ENCODE results near the gene LAMA2.

LAMA2 gene

DNA sequence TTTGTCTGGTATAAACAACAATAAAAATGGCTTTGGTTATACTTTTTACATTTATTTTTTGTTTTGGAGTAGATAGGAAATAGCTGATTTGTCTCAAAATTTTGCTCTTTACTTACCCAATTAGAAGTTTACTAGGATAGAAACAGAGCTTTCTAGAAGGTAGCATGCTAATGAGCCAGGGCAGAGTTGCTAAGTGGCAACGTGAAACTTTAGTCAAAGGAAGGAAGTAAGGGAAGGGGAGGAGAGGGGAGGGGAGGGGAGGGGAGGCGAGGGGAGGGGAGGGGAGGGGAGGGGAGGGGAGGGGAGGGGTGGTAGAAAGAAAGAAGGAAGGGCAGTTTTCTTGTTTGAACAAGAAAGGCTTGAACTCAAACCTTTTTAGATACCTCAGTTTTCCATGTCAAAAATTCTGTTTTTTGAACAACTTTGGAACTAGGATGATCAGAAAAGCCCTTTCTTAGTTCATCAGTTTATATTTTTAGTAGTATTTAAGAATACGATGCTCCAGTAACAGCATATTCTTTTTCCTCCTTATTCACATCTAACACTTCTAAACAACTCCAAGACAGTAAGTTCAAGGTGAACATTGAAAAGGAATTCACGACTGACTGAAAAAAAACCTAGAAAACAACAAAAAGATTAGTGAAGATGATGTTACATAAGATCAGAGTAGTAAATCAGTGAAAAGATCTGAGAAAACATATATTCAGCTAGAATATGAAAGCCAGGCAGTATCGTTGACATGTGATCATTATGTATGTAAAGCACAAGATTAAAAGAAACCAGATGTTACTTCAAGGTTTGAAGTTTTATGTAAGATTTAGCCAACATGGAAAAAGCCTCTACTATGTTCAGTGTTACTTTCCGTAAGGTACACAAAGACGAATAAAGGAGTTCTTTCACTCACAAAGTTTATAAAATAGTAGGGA is 563.6 kb downstream of the LAMA2 start:
- DNase-seq = no peak
- Mint-ChIP-seq H3K4me3 (no peak overlapping the region), H3K27ac (peak overlapping the region; percentile 83), H3K4me1 (ENCODE audit: low read depth) (peaks cover 68% of the 10 kb centered on the region), H3K36me3 (ENCODE audit: low read depth) (no peaks in the 10 kb centered on the region), H3K9me3 (peaks cover 7% of the 10 kb centered on the region), H3K27me3 (no peaks in the 10 kb centered on the region)

DNA sequence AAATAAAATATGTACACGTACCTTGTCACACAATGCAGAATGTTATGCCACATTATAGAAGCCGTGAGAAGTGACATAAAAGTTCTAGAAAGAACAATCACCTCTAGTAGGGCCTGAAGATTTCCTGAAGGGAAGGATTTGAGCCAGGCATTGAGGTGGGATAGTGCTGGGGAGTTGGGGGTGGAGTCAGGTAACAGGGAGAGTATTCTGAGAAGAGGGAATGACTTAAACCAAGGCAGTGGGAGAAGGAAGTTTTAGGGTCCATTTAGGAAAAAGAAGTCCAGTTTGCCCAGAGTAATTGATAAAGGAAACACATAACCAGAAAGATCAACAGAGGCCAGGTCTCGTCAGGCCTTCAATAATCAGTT is 564.2 kb downstream of the LAMA2 start:
- H3K27ac Mint-ChIP-seq = peak overlapping the region; percentile 83
- no peaks in the 10 kb centered on the region for H3K36me3 Mint-ChIP-seq (ENCODE audit: low read depth)
- peaks cover 7% of the 10 kb centered on the region for H3K9me3 Mint-ChIP-seq
- no peak overlapping the region for H3K4me3 Mint-ChIP-seq
- H3K27me3 Mint-ChIP-seq = no peaks in the 10 kb centered on the region
- no peak for DNase-seq
- peaks cover 74% of the 10 kb centered on the region for H3K4me1 Mint-ChIP-seq (ENCODE audit: low read depth)

DNA sequence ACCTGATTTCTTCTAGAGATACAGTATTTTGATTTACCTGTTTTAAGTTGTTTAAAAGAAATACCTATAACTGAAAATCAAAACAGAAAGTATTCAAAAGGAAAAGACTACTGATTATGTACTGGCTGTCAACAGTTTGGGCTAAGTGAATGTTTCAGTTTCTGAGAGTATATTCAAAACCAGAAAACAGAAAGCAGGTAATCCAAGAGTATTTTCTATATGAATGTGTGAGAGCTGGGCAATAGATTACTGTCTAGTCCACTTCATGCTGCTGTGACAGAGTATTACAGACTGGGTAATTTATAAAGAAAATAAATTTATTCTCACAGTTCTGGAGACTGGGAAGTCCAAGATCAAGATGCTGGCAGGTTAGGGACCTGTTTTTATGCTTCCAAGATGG is 566.0 kb downstream of the LAMA2 start:
- Mint-ChIP-seq H3K4me1 (ENCODE audit: low read depth) (peaks cover 86% of the 10 kb centered on the region), H3K27ac (peak overlapping the region; percentile 83), H3K4me3 (peak overlapping the region; percentile 15)

DNA sequence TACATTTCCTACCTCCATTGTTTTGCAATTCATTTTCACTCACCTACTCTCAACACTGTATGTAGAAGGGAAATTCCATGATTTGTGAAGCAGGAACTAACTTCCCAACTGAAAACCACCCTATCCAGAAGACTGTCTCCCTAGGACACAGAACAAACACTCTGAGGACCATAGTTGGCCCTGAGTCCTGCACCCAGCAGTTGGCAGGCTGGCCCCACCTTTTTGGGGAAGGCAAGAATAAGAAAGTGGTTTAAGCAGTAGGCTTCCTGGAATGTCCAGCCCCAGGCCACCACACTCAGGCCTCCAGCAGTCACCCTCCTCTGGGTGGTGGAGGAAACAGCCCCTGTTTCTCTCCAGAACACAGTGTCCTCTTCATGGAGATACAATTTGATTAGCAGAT is 568.2 kb downstream of the LAMA2 start:
- peaks cover 86% of the 10 kb centered on the region for H3K4me1 Mint-ChIP-seq (ENCODE audit: low read depth)
- H3K27me3 Mint-ChIP-seq = no peaks in the 10 kb centered on the region
- no peak overlapping the region for H3K4me3 Mint-ChIP-seq
- H3K27ac Mint-ChIP-seq = no peak overlapping the region
- DNase-seq = no peak
- no peaks in the 10 kb centered on the region for H3K36me3 Mint-ChIP-seq (ENCODE audit: low read depth)
- peaks cover 7% of the 10 kb centered on the region for H3K9me3 Mint-ChIP-seq

More for the DNA sequence above, 566.0 kb downstream of the LAMA2 start:
- Mint-ChIP-seq H3K27me3 (no peaks in the 10 kb centered on the region), H3K9me3 (peaks cover 7% of the 10 kb centered on the region), H3K36me3 (ENCODE audit: low read depth) (no peaks in the 10 kb centered on the region)
- DNase-seq = no peak

DNA sequence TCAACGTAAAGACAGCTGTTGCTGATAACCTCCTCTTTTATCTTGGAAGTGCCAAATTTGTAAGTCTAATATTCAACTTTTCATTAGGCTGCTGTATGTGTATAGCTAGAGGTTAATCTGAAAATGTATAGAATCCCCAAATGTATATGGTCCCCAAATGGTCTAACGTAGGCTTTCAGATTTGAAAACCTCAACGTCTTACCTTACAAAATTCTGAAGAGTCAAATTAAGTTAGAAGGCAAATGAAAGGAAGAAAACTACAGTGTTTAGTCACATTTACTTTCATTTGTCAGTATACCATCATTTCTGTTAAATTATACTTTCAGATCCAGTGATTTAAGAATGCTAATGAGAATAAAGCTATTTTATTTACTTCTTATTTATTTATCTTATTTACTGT is 570.1 kb downstream of the LAMA2 start:
- Mint-ChIP-seq H3K9me3 (peaks cover 7% of the 10 kb centered on the region), H3K27ac (peak overlapping the region; percentile 83), H3K4me3 (no peak overlapping the region), H3K36me3 (ENCODE audit: low read depth) (no peaks in the 10 kb centered on the region), H3K4me1 (ENCODE audit: low read depth) (peaks cover 70% of the 10 kb centered on the region), H3K27me3 (no peaks in the 10 kb centered on the region)
- DNase-seq = no peak

DNA sequence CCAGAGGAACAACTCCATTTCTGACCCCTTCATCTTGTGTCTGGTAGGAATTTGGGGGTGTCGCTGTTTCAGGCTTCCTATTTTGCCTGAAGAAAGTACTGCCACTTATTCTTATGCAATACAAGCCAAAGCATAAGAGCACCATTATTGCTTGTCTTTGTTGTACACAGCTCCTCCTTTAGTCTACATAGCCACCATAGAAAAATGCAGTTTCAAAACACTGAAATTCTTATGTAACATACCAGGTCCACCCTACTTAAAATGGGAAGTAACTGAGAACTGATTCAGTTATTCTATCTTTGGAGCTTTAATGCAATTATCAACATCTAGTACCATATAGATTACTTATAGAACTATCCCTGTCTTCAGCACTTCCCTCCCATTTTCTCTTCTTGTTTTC is 571.5 kb downstream of the LAMA2 start:
- H3K4me3 Mint-ChIP-seq = no peak overlapping the region
- no peak for DNase-seq
- H3K27ac Mint-ChIP-seq = no peak overlapping the region

DNA sequence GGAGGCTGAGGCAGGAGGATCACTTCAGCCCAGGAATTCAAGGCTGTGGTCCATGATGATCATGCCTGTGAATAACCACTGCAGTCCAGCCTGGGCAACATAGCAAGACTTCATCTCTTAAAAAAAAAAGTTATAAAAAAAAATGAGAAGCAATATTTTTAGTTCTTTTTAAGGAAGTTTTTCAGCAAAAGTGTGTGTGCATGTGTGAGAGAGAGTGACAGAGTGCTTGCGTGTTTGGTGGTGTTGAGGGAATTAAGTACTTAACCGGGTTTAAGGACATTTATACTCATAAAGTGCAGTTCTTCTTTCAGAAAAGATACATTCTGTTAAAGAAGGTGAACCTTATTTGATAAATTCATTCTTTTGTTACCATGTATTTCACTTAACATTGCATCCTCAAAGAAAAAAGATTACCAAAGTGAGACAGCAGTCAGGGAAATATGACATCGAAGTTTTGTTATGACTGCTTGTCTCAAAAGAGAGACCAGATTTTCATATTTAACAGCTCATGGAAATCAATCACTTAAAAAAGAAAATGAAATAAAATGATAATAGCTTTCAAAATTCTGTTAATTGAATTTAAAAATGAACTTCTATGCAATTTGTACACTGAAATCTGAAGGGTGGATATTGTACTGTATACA is 572.3 kb downstream of the LAMA2 start:
- Mint-ChIP-seq H3K4me1 (ENCODE audit: low read depth) (peaks cover 51% of the 10 kb centered on the region), H3K36me3 (ENCODE audit: low read depth) (no peaks in the 10 kb centered on the region), H3K9me3 (peaks cover 7% of the 10 kb centered on the region), H3K4me3 (no peak overlapping the region), H3K27ac (no peak overlapping the region), H3K27me3 (no peaks in the 10 kb centered on the region)
- no peak for DNase-seq

More for the DNA sequence above, 571.5 kb downstream of the LAMA2 start:
- Mint-ChIP-seq H3K27me3 (no peaks in the 10 kb centered on the region), H3K36me3 (ENCODE audit: low read depth) (no peaks in the 10 kb centered on the region), H3K9me3 (peaks cover 7% of the 10 kb centered on the region), H3K4me1 (ENCODE audit: low read depth) (peaks cover 57% of the 10 kb centered on the region)

DNA sequence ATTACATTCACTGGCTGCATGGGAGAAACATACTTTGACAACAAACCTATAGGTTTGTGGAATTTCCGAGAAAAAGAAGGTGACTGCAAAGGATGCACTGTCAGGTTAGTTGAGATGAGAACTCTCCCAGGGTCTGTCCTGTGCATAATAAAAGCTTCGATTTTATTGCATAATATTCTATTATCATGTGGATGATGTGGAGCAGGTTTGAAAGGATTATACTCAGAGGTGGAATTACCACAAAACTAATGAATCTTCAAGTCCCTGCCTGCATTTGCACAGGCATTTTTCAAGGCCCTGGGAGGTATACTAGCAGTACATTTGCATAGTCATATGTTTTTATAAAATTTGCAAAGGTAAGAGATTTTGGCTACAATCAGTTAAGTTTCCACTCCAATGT is 577.3 kb downstream of the LAMA2 start:
- DNase-seq = no peak
- H3K27ac Mint-ChIP-seq = no peak overlapping the region
- no peak overlapping the region for H3K4me3 Mint-ChIP-seq
- H3K27me3 Mint-ChIP-seq = no peaks in the 10 kb centered on the region
- H3K9me3 Mint-ChIP-seq = peaks cover 2% of the 10 kb centered on the region
- H3K4me1 Mint-ChIP-seq (ENCODE audit: low read depth) = peaks cover 10% of the 10 kb centered on the region
- no peaks in the 10 kb centered on the region for H3K36me3 Mint-ChIP-seq (ENCODE audit: low read depth)

DNA sequence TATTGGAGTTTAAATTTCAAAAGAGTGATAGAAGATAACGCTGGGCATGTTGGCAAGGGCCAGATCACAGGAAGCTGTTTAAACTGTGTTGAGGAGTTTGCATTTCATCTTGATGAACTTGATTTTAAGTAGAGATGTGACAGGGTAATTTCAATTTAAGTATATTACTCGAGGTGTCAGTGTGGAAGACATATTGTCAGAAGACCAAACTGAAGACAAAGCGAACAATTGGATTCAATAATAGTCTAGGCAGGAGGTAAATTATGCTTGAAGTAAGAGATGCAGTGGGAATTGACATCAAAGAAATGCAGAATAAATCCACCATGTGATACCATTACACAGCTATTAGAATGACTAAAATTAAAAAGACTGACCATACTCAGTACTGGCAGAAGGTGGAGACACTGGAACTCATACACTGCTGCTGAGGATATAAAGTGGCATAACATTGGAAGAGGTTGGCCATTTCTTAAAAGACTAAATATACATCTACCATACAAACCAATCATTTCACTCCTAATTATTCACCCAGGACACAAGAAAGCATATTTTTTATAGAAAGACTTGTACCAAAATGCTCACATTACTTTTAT is 586.2 kb downstream of the LAMA2 start:
- Mint-ChIP-seq H3K4me3 (no peak overlapping the region), H3K27ac (no peak overlapping the region), H3K9me3 (no peaks in the 10 kb centered on the region), H3K27me3 (no peaks in the 10 kb centered on the region), H3K36me3 (ENCODE audit: low read depth) (no peaks in the 10 kb centered on the region), H3K4me1 (ENCODE audit: low read depth) (peaks cover 12% of the 10 kb centered on the region)
- no peak for DNase-seq

DNA sequence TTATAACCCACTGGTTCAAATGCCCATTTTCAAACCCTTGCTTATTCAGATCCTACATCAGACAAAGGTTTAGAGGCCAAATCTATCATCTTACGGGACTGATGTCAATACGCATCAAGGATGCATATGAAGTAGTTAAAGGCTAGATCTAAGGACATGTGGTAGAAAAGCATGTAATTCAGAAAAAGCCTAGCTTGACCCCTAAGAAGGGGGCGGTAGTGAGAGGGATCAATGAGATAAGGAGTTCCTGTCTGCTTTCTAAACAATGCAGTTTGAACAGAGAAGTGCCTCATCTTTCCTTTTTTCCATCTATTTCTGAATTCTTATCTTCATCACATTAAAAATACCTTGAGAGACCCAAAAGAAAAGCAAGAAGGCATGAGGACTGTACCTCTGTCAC is 589.3 kb downstream of the LAMA2 start:
- DNase-seq = no peak
- H3K4me3 Mint-ChIP-seq = no peak overlapping the region
- H3K36me3 Mint-ChIP-seq (ENCODE audit: low read depth) = no peaks in the 10 kb centered on the region
- H3K27ac Mint-ChIP-seq = no peak overlapping the region
- H3K4me1 Mint-ChIP-seq (ENCODE audit: low read depth) = peaks cover 11% of the 10 kb centered on the region
- no peaks in the 10 kb centered on the region for H3K27me3 Mint-ChIP-seq
- no peaks in the 10 kb centered on the region for H3K9me3 Mint-ChIP-seq

DNA sequence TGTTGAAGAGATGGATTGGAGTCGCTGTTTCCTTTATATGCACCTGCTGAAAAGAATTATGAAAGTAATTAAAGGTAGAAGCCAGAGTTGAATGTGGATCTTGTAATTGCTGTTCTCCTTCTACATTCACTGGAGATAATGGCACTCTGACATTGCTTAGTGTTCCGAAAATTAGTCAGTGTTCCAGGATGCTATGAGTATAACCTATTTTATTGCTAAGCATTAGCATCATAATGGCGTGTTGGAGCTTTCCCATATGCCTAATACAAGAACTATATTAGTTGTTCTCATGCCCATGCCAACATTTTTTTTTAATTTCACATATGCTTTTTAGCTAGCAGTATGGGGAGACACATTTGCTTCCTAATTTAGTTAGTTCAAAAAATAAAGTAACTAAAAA is 590.6 kb downstream of the LAMA2 start:
- Mint-ChIP-seq H3K27ac (no peak overlapping the region), H3K36me3 (ENCODE audit: low read depth) (no peaks in the 10 kb centered on the region), H3K9me3 (no peaks in the 10 kb centered on the region), H3K4me3 (no peak overlapping the region), H3K27me3 (no peaks in the 10 kb centered on the region), H3K4me1 (ENCODE audit: low read depth) (peaks cover 5% of the 10 kb centered on the region)
- no peak for DNase-seq

DNA sequence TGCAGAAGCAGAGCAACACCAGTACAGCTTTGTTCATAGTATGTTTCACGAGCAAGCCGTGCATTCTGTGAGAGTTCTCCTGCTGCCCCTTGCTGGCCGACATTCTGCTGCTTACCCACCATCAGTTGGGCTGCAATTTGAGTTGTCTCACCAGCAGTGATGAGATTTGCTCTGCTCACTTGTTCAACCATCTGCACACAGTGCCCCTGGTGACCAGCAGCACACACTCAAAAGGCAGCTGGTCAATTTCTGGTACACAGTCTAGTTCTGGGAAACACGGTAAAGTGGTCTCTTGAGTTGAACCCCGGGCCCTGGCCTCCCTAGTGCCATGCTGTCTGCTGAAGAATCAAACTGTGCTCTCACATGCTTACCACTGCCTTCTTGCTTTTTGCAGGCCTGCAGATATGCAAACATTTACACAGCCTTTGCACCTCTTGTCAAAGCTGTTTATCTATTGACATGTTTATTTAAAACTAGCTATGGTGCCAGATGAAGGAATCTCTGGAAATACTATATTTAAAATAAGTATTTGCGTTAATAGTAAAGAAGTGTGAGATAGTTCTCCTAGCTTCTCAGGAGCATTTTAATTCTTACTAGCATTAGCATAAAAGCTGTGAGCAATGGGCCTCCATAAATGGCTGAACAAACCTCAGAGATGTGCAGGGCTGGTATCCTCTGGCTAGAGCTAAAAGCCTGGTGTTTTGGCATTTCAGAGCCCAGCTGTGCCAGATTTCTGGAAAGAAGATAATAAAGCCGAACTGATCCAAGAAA is 592.7 kb downstream of the LAMA2 start:
- Mint-ChIP-seq H3K36me3 (ENCODE audit: low read depth) (no peaks in the 10 kb centered on the region), H3K9me3 (no peaks in the 10 kb centered on the region)

DNA sequence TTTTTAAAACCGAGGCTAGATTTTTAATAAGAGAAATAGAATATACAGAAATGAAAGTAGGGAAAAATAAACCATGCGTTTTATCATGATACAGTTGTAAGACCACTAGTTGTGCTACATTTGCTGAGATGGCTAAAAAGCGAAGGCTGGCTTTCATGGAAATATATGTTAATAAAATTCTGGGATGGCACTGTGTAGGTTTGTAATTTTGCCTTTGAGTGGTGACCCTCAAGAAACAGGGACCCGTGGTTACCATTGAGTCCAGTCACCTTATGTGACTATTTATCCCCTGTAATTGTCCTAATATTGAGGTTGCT is 593.3 kb downstream of the LAMA2 start:
- Mint-ChIP-seq H3K27ac (no peak overlapping the region), H3K4me1 (ENCODE audit: low read depth) (no peaks in the 10 kb centered on the region), H3K9me3 (no peaks in the 10 kb centered on the region), H3K27me3 (no peaks in the 10 kb centered on the region), H3K36me3 (ENCODE audit: low read depth) (no peaks in the 10 kb centered on the region), H3K4me3 (no peak overlapping the region)
- DNase-seq = no peak

More for the DNA sequence above, 592.7 kb downstream of the LAMA2 start:
- no peak for DNase-seq
- Mint-ChIP-seq H3K4me3 (no peak overlapping the region), H3K4me1 (ENCODE audit: low read depth) (no peaks in the 10 kb centered on the region), H3K27me3 (no peaks in the 10 kb centered on the region), H3K27ac (no peak overlapping the region)

DNA sequence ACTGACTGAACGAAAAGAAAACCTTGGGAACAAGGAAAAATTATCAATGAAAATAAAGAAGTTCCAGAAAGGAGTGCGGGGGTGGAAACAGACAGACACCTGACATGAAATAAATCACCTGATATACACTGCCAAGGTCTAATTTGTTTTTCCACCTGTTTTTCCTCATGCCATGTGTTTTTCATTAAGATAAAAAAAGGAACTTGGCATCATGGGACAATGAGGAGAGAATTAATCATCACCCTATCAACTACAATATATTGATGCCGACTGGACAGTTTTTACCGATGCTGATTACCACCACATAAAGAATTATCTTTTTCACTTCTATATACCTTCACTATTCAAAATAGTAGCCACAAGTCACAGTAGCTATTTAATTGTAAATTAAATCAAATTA is 593.9 kb downstream of the LAMA2 start:
- Mint-ChIP-seq H3K4me3 (no peak overlapping the region), H3K36me3 (ENCODE audit: low read depth) (no peaks in the 10 kb centered on the region), H3K27ac (no peak overlapping the region), H3K27me3 (no peaks in the 10 kb centered on the region), H3K9me3 (no peaks in the 10 kb centered on the region), H3K4me1 (ENCODE audit: low read depth) (no peaks in the 10 kb centered on the region)
- no peak for DNase-seq

Data from activated T-cell treated with anti-CD3 and anti-CD28 coated beads, Interleukin-2, amount 50 U/mL, for 24 hours (primary cell).